SU-DHL-6 (cell line): ENCODE results near the gene PRCD.

Experiments
- H2AFZ ChIP-seq: fragments of 200-600 bp; sonication (generic); 2 replicates; pipeline ENCODE4 v1.6.1; 2014; ENCODE audit warnings: low read depth, mild to moderate bottlenecking, moderate library complexity, mixed read lengths, antibody characterized with exemption, low read length; ENCODE audit not compliant: severe bottlenecking
- H3F3A ChIP-seq: fragments of 200-600 bp; shearing (Covaris generic); 2 replicates; pipeline ENCODE4 v1.6.0; 2016; ENCODE audit warnings: antibody characterized with exemption, mild to moderate bottlenecking; ENCODE audit not compliant: insufficient read depth
- H3K27ac ChIP-seq: fragments of 200-600 bp; sonication (generic); 2 replicates; pipeline ENCODE4 v1.5.1; 2016; ENCODE audit warnings: low read depth, mild to moderate bottlenecking, low read length, moderate library complexity, mixed read lengths
- H3K27me3 ChIP-seq: fragments of 200-600 bp; sonication (generic), shearing (Covaris generic); 2 replicates; pipeline ENCODE4 v1.6.0; 2014; ENCODE audit warnings: mild to moderate bottlenecking, low read length
- H3K36me3 ChIP-seq: fragments of 200-600 bp; sonication (generic); 2 replicates; pipeline ENCODE4 v1.6.1; 2014; ENCODE audit warnings: mild to moderate bottlenecking, low read length, mixed read lengths
- H3K4me2 ChIP-seq: fragments of 300-600, 200-600 bp; shearing (Covaris generic), sonication (generic); 2 replicates; pipeline ENCODE4 v1.6.0; 2014; ENCODE audit warnings: low read length, low read depth, mild to moderate bottlenecking; ENCODE audit not compliant: poor library complexity, severe bottlenecking
- H3K4me3 ChIP-seq: fragments of 200-600 bp; sonication (generic); 2 replicates; pipeline ENCODE4 v1.5.1; 2014; ENCODE audit warnings: antibody characterized with exemption, low read length, mild to moderate bottlenecking, mixed read lengths; ENCODE audit not compliant: insufficient read depth, poor library complexity, severe bottlenecking
- H3K79me2 ChIP-seq: fragments of 200-600 bp; sonication (generic); 2 replicates; pipeline ENCODE4 v1.6.1; 2014; ENCODE audit warnings: mild to moderate bottlenecking, low read length, moderate library complexity; ENCODE audit not compliant: insufficient read depth
- H3K9ac ChIP-seq: fragments of 200-600 bp; sonication (generic); 2 replicates; pipeline ENCODE4 v1.7.0; 2014; ENCODE audit warnings: mild to moderate bottlenecking, low read length
- H3K9me2 ChIP-seq: fragments of 200-600 bp; sonication (generic); replicated peaks from 2 replicates; pipeline ENCODE4 v1.6.1; 2014; ENCODE audit warnings: low read length; ENCODE audit not compliant: insufficient read depth
- H3K9me3 ChIP-seq: fragments of 200-600 bp; sonication (generic); 2 replicates; pipeline ENCODE4 v1.6.1; 2014; ENCODE audit warnings: low read length, mixed read lengths; ENCODE audit not compliant: insufficient read depth
- H4K20me1 ChIP-seq: fragments of 200-600 bp; sonication (generic); 2 replicates; pipeline ENCODE4 v1.6.1; 2014; ENCODE audit warnings: low read depth, mild to moderate bottlenecking, antibody characterized with exemption, low read length, moderate library complexity, mixed read lengths
- CTCF ChIP-seq: fragments of 200-600 bp; sonication (generic); IDR thresholded peaks from one replicate; pipeline ENCODE4 v1.5.1; 2017; ENCODE audit warnings: antibody characterized with exemption, mild to moderate bottlenecking, low read length, moderate library complexity; ENCODE audit not compliant: insufficient read depth, poor library complexity, severe bottlenecking
- EZH2phosphoT487 ChIP-seq: fragments of 200-600 bp; sonication (generic), shearing (Covaris generic); conservative IDR thresholded peaks from 2 replicates; pipeline ENCODE4 v1.6.1; 2018; ENCODE audit warnings: mild to moderate bottlenecking, antibody characterized with exemption, low read length, moderate library complexity, mixed read lengths

The PRCD gene

GRCh38 chr17:76565728-76566612, 26.1 kb downstream of the PRCD start:
- Histone ChIP-seq H3K9me3 (no peaks in the 10 kb centered on the region), H3K4me2 (no peak overlapping the region), H3K9ac (no peak overlapping the region), H3K9me2 (no peaks in the 10 kb centered on the region), H3K27ac (no peak overlapping the region), H4K20me1 (peaks cover 18% of the 10 kb centered on the region), H3K79me2 (peaks cover 16% of the 10 kb centered on the region), H3K27me3 (no peaks in the 10 kb centered on the region), H3K36me3 (peaks cover 20% of the 10 kb centered on the region), H3F3A (peaks cover 46% of the 10 kb centered on the region), H3K4me3 (no peak overlapping the region), H2AFZ (no peak overlapping the region)
- no peak for TF ChIP-seq EZH2phosphoT487

- Histone ChIP-seq H3K27me3 (no peaks in the 10 kb centered on the region), H3K9me2 (no peaks in the 10 kb centered on the region), H3K27ac (no peak overlapping the region), H3K9me3 (no peaks in the 10 kb centered on the region), H3K4me3 (no peak overlapping the region), H3F3A (peaks cover 41% of the 10 kb centered on the region), H4K20me1 (peaks cover 12% of the 10 kb centered on the region), H3K9ac (no peak overlapping the region), H3K36me3 (peaks cover 15% of the 10 kb centered on the region), H3K79me2 (peaks cover 10% of the 10 kb centered on the region), H3K4me2 (no peak overlapping the region), H2AFZ (no peak overlapping the region)
- TF ChIP-seq EZH2phosphoT487 (no peak), CTCF (no peak)
Measured at GRCh38 chr17:76566613-76566943, 26.7 kb downstream of the PRCD start.

- Histone ChIP-seq H3K9ac (no peak overlapping the region), H3K27ac (no peak overlapping the region), H3K4me2 (no peak overlapping the region)
Measured at GRCh38 chr17:76566988-76567431, 27.2 kb downstream of the PRCD start.

More at GRCh38 chr17:76566988-76567431, 27.2 kb downstream of the PRCD start:
- Histone ChIP-seq H3K9me2 (no peaks in the 10 kb centered on the region), H3K79me2 (peaks cover 6% of the 10 kb centered on the region), H3K27me3 (no peaks in the 10 kb centered on the region), H3F3A (peaks cover 36% of the 10 kb centered on the region), H3K36me3 (peaks cover 11% of the 10 kb centered on the region), H2AFZ (no peak overlapping the region), H3K4me3 (no peak overlapping the region), H3K9me3 (no peaks in the 10 kb centered on the region), H4K20me1 (peaks cover 7% of the 10 kb centered on the region; the same call in 1 of the 2 replicates)
- no peak for TF ChIP-seq CTCF
- no peak for TF ChIP-seq EZH2phosphoT487
